ENCODE results near the gene TIPIN. TPM values are rescaled to one million over a fixed set of nuclear protein-coding genes. Genes with fewer than 3 reads are reported as not detected.

TIPIN gene
- total RNA-seq, 1 experiment from 2014 or later: 22.8 TPM

DNA sequence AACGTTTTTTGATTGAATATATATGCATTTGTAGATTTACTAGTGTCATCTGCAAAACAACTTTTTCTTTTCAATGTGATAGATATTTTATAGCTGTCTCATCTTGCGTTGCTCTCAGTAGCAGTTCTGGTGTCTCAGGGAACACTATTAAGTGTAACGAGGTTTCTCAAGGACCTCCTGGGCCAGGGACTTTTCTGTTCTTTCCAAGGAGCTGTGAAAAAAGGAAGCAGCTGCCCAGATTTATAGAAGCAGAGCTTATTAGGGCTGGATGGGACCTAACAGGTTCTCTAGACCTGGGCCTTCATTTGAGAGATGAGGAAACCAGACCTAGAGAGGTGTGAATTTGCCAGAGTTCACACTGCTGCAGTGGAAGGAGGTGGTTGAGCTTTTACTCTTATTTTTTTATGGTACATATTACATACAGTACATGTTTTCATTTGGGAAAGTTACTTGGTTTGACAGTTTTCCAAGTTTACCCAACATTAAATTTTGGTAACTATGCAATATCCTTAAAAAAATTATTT, 46.3 kb upstream of the TIPIN start:
- Mint-ChIP-seq H3K27ac (ENCODE audit: unreplicated experiment) (no peak overlapping the region), H3K4me1 (ENCODE audit: low read depth, unreplicated experiment) (peaks cover 8% of the 10 kb centered on the region), H3K27me3 (ENCODE audit: insufficient read depth, unreplicated experiment) (no peaks in the 10 kb centered on the region), H3K4me3 (ENCODE audit: unreplicated experiment) (no peak overlapping the region), H3K36me3 (ENCODE audit: insufficient read depth, unreplicated experiment) (peaks cover 12% of the 10 kb centered on the region), H3K9me3 (ENCODE audit: unreplicated experiment) (no peaks in the 10 kb centered on the region)
- no peak for TF ChIP-seq CTCF (IDR thresholded peaks at IDR 0.05; ENCODE audit: insufficient read depth in 1 of 2, low read depth in 1 of 2, low read length in 1 of 2, severe bottlenecking in 1 of 2, unreplicated experiment in 1 of 2)
- Histone ChIP-seq H3K36me3 (ENCODE audit: control insufficient read depth, insufficient read depth, low read length) (no peaks in the 10 kb centered on the region; the same call in 1 of the 2 replicates), H3K9me3 (no peaks in the 10 kb centered on the region), H3K4me3 (ENCODE audit: low read depth, low read length) (no peak overlapping the region), H3K4me1 (no peaks in the 10 kb centered on the region; the same call in 1 of the 2 replicates), H3K27me3 (replicated peaks; ENCODE audit: control insufficient read depth, insufficient read depth, low read length) (no peaks in the 10 kb centered on the region)
- BruUV-seq (replicated peaks): no TSS peak
- CTCF ChIA-PET: no interaction called here
- no peak for DNase-seq
- intact Hi-C loops (cut with micrococcal nuclease; ENCODE audit: unreplicated experiment): no loop called here
- POLR2A ChIA-PET: no interaction called here

GRCh38 chr15:66401130-66402021, 44.9 kb upstream of the TIPIN start:
- TF ChIP-seq CTCF (IDR thresholded peaks at IDR 0.05; ENCODE audit: insufficient read depth in 1 of 2, low read depth in 1 of 2, low read length in 1 of 2, severe bottlenecking in 1 of 2, unreplicated experiment in 1 of 2): no peak
- Mint-ChIP-seq H3K27me3 (ENCODE audit: insufficient read depth, unreplicated experiment) (no peaks in the 10 kb centered on the region), H3K9me3 (ENCODE audit: unreplicated experiment) (no peaks in the 10 kb centered on the region), H3K36me3 (ENCODE audit: insufficient read depth, unreplicated experiment) (peaks cover 13% of the 10 kb centered on the region), H3K4me3 (ENCODE audit: unreplicated experiment) (no peak overlapping the region), H3K27ac (ENCODE audit: unreplicated experiment) (no peak overlapping the region), H3K4me1 (ENCODE audit: low read depth, unreplicated experiment) (peaks cover 8% of the 10 kb centered on the region)
- POLR2A ChIA-PET: no interaction called here
- Histone ChIP-seq H3K4me1 (no peaks in the 10 kb centered on the region; the same call in 1 of the 2 replicates), H3K36me3 (ENCODE audit: control insufficient read depth, insufficient read depth, low read length) (no peaks in the 10 kb centered on the region; the same call in 1 of the 2 replicates), H3K27me3 (replicated peaks; ENCODE audit: control insufficient read depth, insufficient read depth, low read length) (no peaks in the 10 kb centered on the region), H3K9me3 (no peaks in the 10 kb centered on the region), H3K4me3 (ENCODE audit: low read depth, low read length) (no peak overlapping the region)
- no TSS peak for BruUV-seq (replicated peaks)
- CTCF ChIA-PET: interaction anchor here (1.0 kb wide), 1 partner anchor 45 kb away, joined by 3 read pairs; no protein-coding TSS in a partner anchor
- no peak for DNase-seq
- intact Hi-C loops (cut with micrococcal nuclease; ENCODE audit: unreplicated experiment): no loop called here

DNA sequence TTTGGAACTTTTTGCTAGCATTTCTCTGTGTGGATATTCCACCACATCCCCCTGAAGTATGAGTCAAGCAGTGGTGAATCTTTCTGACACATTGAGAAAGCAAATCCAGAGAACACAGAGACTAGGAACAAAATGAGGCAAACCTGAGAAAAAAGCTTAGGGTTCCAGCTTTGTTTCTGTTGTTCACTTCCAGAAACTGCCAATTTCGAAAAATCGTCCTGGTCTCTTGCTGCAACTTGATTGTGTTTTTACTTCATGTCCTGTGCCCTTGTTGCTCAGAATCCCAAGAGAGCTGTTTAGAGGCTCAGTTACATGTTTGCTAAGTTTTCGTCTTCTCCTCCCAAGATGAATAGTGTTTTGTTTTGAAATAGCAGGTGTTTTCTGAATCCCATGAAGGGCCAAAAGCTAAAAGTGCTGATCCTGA, 43.9 kb upstream of the TIPIN start:
- Mint-ChIP-seq H3K27me3 (ENCODE audit: insufficient read depth, unreplicated experiment) (no peaks in the 10 kb centered on the region), H3K27ac (ENCODE audit: unreplicated experiment) (no peak overlapping the region), H3K36me3 (ENCODE audit: insufficient read depth, unreplicated experiment) (peaks cover 23% of the 10 kb centered on the region), H3K4me1 (ENCODE audit: low read depth, unreplicated experiment) (peaks cover 8% of the 10 kb centered on the region), H3K9me3 (ENCODE audit: unreplicated experiment) (no peaks in the 10 kb centered on the region), H3K4me3 (ENCODE audit: unreplicated experiment) (no peak overlapping the region)
- BruUV-seq (replicated peaks): no TSS peak
- no peaks in the 10 kb centered on the region for H3K9me3 ChIP-seq
- no peak overlapping the region for H3K4me3 ChIP-seq (ENCODE audit: low read depth, low read length)
- H3K27me3 ChIP-seq (replicated peaks; ENCODE audit: control insufficient read depth, insufficient read depth, low read length): no peaks in the 10 kb centered on the region
- H3K36me3 ChIP-seq (ENCODE audit: control insufficient read depth, insufficient read depth, low read length): no peaks in the 10 kb centered on the region; the same call in 1 of the 2 replicates
- TF ChIP-seq CTCF (IDR thresholded peaks at IDR 0.05; ENCODE audit: insufficient read depth in 1 of 2, low read depth in 1 of 2, low read length in 1 of 2, severe bottlenecking in 1 of 2, unreplicated experiment in 1 of 2): no peak
- intact Hi-C loops (cut with micrococcal nuclease; ENCODE audit: unreplicated experiment): no loop called here
- DNase-seq: no peak
- no peaks in the 10 kb centered on the region; the same call in 1 of the 2 replicates for H3K4me1 ChIP-seq
- CTCF ChIA-PET: no interaction called here
- POLR2A ChIA-PET: no interaction called here

All from Caco-2 (cell line).